Activated CD4-positive, alpha-beta T cell treated with anti-CD3 and anti-CD28 coated beads for 36 hours (primary cell): ENCODE results near the gene RUSC2. TPM values are rescaled to one million over a fixed set of nuclear protein-coding genes. Genes with fewer than 3 reads are reported as not detected.
"Not testable (repeated sequence)": the region's sequence is repeated elsewhere in the genome, so short reads cannot be mapped to it uniquely, and the experiment has no call there.

Experiments
- ATAC-seq: fragments of 200-7000 bp; cut with Tn5 transposase; one replicate; pipeline ENCODE4 v1.10.0; 2021; ENCODE audit warnings: mild to moderate bottlenecking, moderate library complexity
- CTCF ChIA-PET: fragments of 350-600 bp; sonication (Branson Sonifier 250); formaldehyde crosslinking; loops from one replicate; lab custom pipeline; 2021; ENCODE audit warnings: antibody characterized with exemption; lab: Charles Lee
- POLR2A ChIA-PET: fragments of 350-600 bp; sonication (Branson Sonifier 250); formaldehyde crosslinking; loops from one replicate; lab custom pipeline; 2021; ENCODE audit warnings: antibody characterized with exemption, inconsistent platforms; lab: Charles Lee
- DNase-seq: peaks from one replicate; pipeline ENCODE4 v3.0.0-alpha.2; 2020
- H3K27ac Mint-ChIP-seq: one replicate; pipeline ENCODE4 v1.8.0; 2021; ENCODE audit warnings: mixed read lengths
- H3K27me3 Mint-ChIP-seq: one replicate; pipeline ENCODE4 v1.8.0; 2021; ENCODE audit warnings: mixed read lengths
- H3K36me3 Mint-ChIP-seq: one replicate; pipeline ENCODE4 v1.8.0; 2021; ENCODE audit warnings: low read depth, mixed read lengths
- H3K4me1 Mint-ChIP-seq: one replicate; pipeline ENCODE4 v1.8.0; 2021; ENCODE audit warnings: mixed read lengths
- H3K4me3 Mint-ChIP-seq: one replicate; pipeline ENCODE4 v1.8.0; 2021; ENCODE audit warnings: mild to moderate bottlenecking, moderate library complexity, mixed read lengths
- H3K9me3 Mint-ChIP-seq: one replicate; pipeline ENCODE4 v1.8.0; 2021; ENCODE audit warnings: low read depth, mixed read lengths
- intact Hi-C, 2 experiments: fragments of 100-400 bp; cut with DNase I in 1 of 2; cut with micrococcal nuclease in 1 of 2; formaldehyde crosslinking; loops; one replicate each; pipeline versions ENCODE4 v1.14.2 to v1.15.1; 2022 to 2024; cut with DNase I, micrococcal nuclease
- total RNA-seq, 2 experiments: library from RNA; stranded (reverse); gene quantifications; one replicate each; pipeline ENCODE4 v1.2.3, GENCODE V29; 2021

Gene RUSC2
- total RNA-seq = 1 to 10 TPM; 5.7 to 6.5 TPM

- peak within 1 kb of the TSS; percentile 76 for H3K4me3 Mint-ChIP-seq
- H3K27me3 Mint-ChIP-seq = peaks cover 9% of the 10 kb centered on the region
- ATAC-seq (peak; percentile 72), DNase-seq (peak; percentile 82)
- ChIA-PET POLR2A (interaction anchor here (0.7 kb wide), 1 partner anchor 124 kb away, joined by 3 read pairs; no protein-coding TSS in a partner anchor), CTCF (interaction anchor here (0.6 to 1.2 kb wide), 5 partner anchors 13 to 223 kb away, joined by 3 to 6 read pairs (median 3); no protein-coding TSS in a partner anchor)
- H3K36me3 Mint-ChIP-seq = no peaks in the 10 kb centered on the region
- peaks cover 31% of the 10 kb centered on the region for H3K4me1 Mint-ChIP-seq
- intact Hi-C loops = loop anchor here (1.0 to 10.0 kb wide), 6 partner anchors 55 to 373 kb away; partner anchors contain the start of genes CREB3 (in 1 of the 2) and TLN1 (in 1 of the 2)
- peaks cover 4% of the 10 kb centered on the region for H3K9me3 Mint-ChIP-seq
- H3K27ac Mint-ChIP-seq = peak within 1 kb of the TSS; percentile 79
Observed at GRCh38 chr9:35489313-35490154, at the start of gene RUSC2. RUSC2 (plus strand) TSS chr9:35490111; CDS start chr9:35546522, 56,411 bp downstream.

GRCh38 chr9:35446012-35446411 lies 43.9 kb upstream of the RUSC2 start:
- POLR2A ChIA-PET = no interaction called here
- no peak overlapping the region for H3K4me3 Mint-ChIP-seq
- CTCF ChIA-PET = no interaction called here

GRCh38 chr9:35448496-35448895 lies 41.4 kb upstream of the RUSC2 start:
- Mint-ChIP-seq H3K27me3 (peaks cover 15% of the 10 kb centered on the region), H3K9me3 (no peaks in the 10 kb centered on the region), H3K36me3 (no peaks in the 10 kb centered on the region), H3K27ac (no peak overlapping the region), H3K4me1 (no peaks in the 10 kb centered on the region), H3K4me3 (no peak overlapping the region)
- ChIA-PET CTCF (interaction anchor here (1.2 to 1.4 kb wide), 2 partner anchors 105 to 286 kb away, joined by 4 to 6 read pairs; partner anchors contain the start of gene UNC13B), POLR2A (no interaction called here)
- no peak for ATAC-seq
- no peak for DNase-seq
- intact Hi-C loops = loop anchor here in 1 of 2 experiments (10.0 kb wide), 1 partner anchor 314 kb away; no protein-coding TSS in a partner anchor

More at GRCh38 chr9:35446012-35446411, 43.9 kb upstream of the RUSC2 start:
- no peaks in the 10 kb centered on the region for H3K36me3 Mint-ChIP-seq
- no peaks in the 10 kb centered on the region for H3K4me1 Mint-ChIP-seq
- H3K27me3 Mint-ChIP-seq = peaks cover 9% of the 10 kb centered on the region
- ATAC-seq (no peak), DNase-seq (no peak)
- intact Hi-C loops = loop anchor here in 1 of 2 experiments (10.0 kb wide), 1 partner anchor 311 kb away; no protein-coding TSS in a partner anchor
- H3K27ac Mint-ChIP-seq = no peak overlapping the region
- no peaks in the 10 kb centered on the region for H3K9me3 Mint-ChIP-seq

GRCh38 chr9:35452481-35452880 lies 37.4 kb upstream of the RUSC2 start:
- no peaks in the 10 kb centered on the region for H3K36me3 Mint-ChIP-seq
- ATAC-seq (no peak), DNase-seq (no peak)
- H3K4me1 Mint-ChIP-seq = no peaks in the 10 kb centered on the region
- CTCF ChIA-PET = interaction anchor here (0.6 to 0.7 kb wide), 2 partner anchors 218 to 261 kb away, joined by 3 to 4 read pairs; no protein-coding TSS in a partner anchor
- no peak overlapping the region for H3K27ac Mint-ChIP-seq
- POLR2A ChIA-PET = no interaction called here
- intact Hi-C loops = no loop called here
- peaks cover 11% of the 10 kb centered on the region for H3K27me3 Mint-ChIP-seq
- H3K9me3 Mint-ChIP-seq = peaks cover 5% of the 10 kb centered on the region
- no peak overlapping the region for H3K4me3 Mint-ChIP-seq

- ChIA-PET CTCF (no interaction called here), POLR2A (no interaction called here)
- DNase-seq (no peak), ATAC-seq (no peak)
- Mint-ChIP-seq H3K27ac (no peak overlapping the region), H3K27me3 (peaks cover 10% of the 10 kb centered on the region), H3K4me1 (no peaks in the 10 kb centered on the region), H3K36me3 (no peaks in the 10 kb centered on the region), H3K9me3 (peaks cover 5% of the 10 kb centered on the region), H3K4me3 (no peak overlapping the region)
- intact Hi-C loops = no loop called here
Observed at GRCh38 chr9:35453786-35454185, 36.1 kb upstream of the RUSC2 start.

GRCh38 chr9:35464141-35465025 lies 25.5 kb upstream of the RUSC2 start:
- H3K27me3 Mint-ChIP-seq = peaks cover 25% of the 10 kb centered on the region
- H3K4me1 Mint-ChIP-seq = no peaks in the 10 kb centered on the region
- peaks cover 12% of the 10 kb centered on the region for H3K36me3 Mint-ChIP-seq
- intact Hi-C loops = no loop called here
- DNase-seq (no peak), ATAC-seq (no peak)
- H3K9me3 Mint-ChIP-seq = peaks cover 10% of the 10 kb centered on the region
- ChIA-PET CTCF (interaction anchor here (0.6 kb wide), 1 partner anchor 343 kb away, joined by 3 read pairs; no protein-coding TSS in a partner anchor), POLR2A (no interaction called here)
- H3K27ac Mint-ChIP-seq = no peak overlapping the region
- H3K4me3 Mint-ChIP-seq = no peak overlapping the region

- H3K9me3 Mint-ChIP-seq = no peaks in the 10 kb centered on the region
- no peak overlapping the region for H3K4me3 Mint-ChIP-seq
- H3K27ac Mint-ChIP-seq = no peak overlapping the region
- peaks cover 21% of the 10 kb centered on the region for H3K27me3 Mint-ChIP-seq
- ChIA-PET CTCF (interaction anchor here (1.2 kb wide), 1 partner anchor 353 kb away, joined by 4 read pairs; no protein-coding TSS in a partner anchor), POLR2A (no interaction called here)
- no peaks in the 10 kb centered on the region for H3K4me1 Mint-ChIP-seq
- no peaks in the 10 kb centered on the region for H3K36me3 Mint-ChIP-seq
- ATAC-seq (no peak), DNase-seq (no peak)
- intact Hi-C loops = loop anchor here in 1 of 2 experiments (5.0 kb wide), 1 partner anchor 143 kb away; no protein-coding TSS in a partner anchor
Observed at GRCh38 chr9:35470340-35470739, 19.6 kb upstream of the RUSC2 start.

GRCh38 chr9:35470894-35471293 lies 19.0 kb upstream of the RUSC2 start:
- intact Hi-C loops = loop anchor here in 1 of 2 experiments (5.0 kb wide), 1 partner anchor 144 kb away; no protein-coding TSS in a partner anchor
- no peak overlapping the region for H3K27ac Mint-ChIP-seq
- no peaks in the 10 kb centered on the region for H3K9me3 Mint-ChIP-seq
- H3K4me1 Mint-ChIP-seq = no peaks in the 10 kb centered on the region
- CTCF ChIA-PET = interaction anchor here (1.2 kb wide), 1 partner anchor 354 kb away, joined by 4 read pairs; no protein-coding TSS in a partner anchor
- ATAC-seq = no peak
- peaks cover 23% of the 10 kb centered on the region for H3K27me3 Mint-ChIP-seq
- no peaks in the 10 kb centered on the region for H3K36me3 Mint-ChIP-seq
- no peak overlapping the region for H3K4me3 Mint-ChIP-seq
- POLR2A ChIA-PET = no interaction called here
- no peak for DNase-seq

GRCh38 chr9:35476596-35476995 lies 13.3 kb upstream of the RUSC2 start:
- intact Hi-C loops = loop anchor here in 1 of 2 experiments (2.0 kb wide), 2 partner anchors 218 to 716 kb away; no protein-coding TSS in a partner anchor
- no peaks in the 10 kb centered on the region for H3K9me3 Mint-ChIP-seq
- DNase-seq (no peak), ATAC-seq (no peak)
- H3K27me3 Mint-ChIP-seq = peaks cover 15% of the 10 kb centered on the region
- CTCF ChIA-PET = interaction anchor here (0.7 to 2.9 kb wide), 9 partner anchors 13 to 577 kb away, joined by 3 to 11 read pairs (median 4); partner anchors contain the start of genes UNC13B and VCP
- POLR2A ChIA-PET = no interaction called here
- no peaks in the 10 kb centered on the region for H3K4me1 Mint-ChIP-seq
- H3K36me3 Mint-ChIP-seq = no peaks in the 10 kb centered on the region
- H3K4me3 Mint-ChIP-seq = no peak overlapping the region
- no peak overlapping the region for H3K27ac Mint-ChIP-seq

GRCh38 chr9:35477211-35477855 lies 12.6 kb upstream of the RUSC2 start:
- H3K4me3 Mint-ChIP-seq, H3K4me1 Mint-ChIP-seq, H3K9me3 Mint-ChIP-seq, H3K27ac Mint-ChIP-seq, H3K36me3 Mint-ChIP-seq: not testable (repeated sequence)
- peaks cover 15% of the 10 kb centered on the region for H3K27me3 Mint-ChIP-seq
- intact Hi-C loops = loop anchor here (1.0 to 2.0 kb wide), 4 partner anchors 219 to 717 kb away; no protein-coding TSS in a partner anchor
- DNase-seq (peak; percentile 43), ATAC-seq (peak; percentile 90)
- ChIA-PET POLR2A (interaction anchor here (0.6 kb wide), 1 partner anchor 375 kb away, joined by 3 read pairs; the partner anchor contains the start of gene STOML2), CTCF (interaction anchor here (0.6 to 2.9 kb wide), 9 partner anchors 12 to 578 kb away, joined by 3 to 22 read pairs (median 4); partner anchors contain the start of gene UNC13B)
